ENCODE results near the gene RAPGEF5.

GRCh38 chr7:22364900-22365299 is 7.9 kb upstream of the RAPGEF5 start:
- TF ChIP-seq POLR2A (IDR thresholded peaks at IDR 0.05) (no peak), CTCF (IDR thresholded peaks at IDR 0.05 in 4 of 5, conservative IDR thresholded peaks at IDR 0.05 in 1 of 5) (no peak)

Measured in gastrocnemius medialis (tissue), 4 donors.